ENCODE results near the gene IQUB. TPM values are rescaled to one million over a fixed set of nuclear protein-coding genes. Genes with fewer than 3 reads are reported as not detected.
"Not testable (repeated sequence)": the region's sequence is repeated elsewhere in the genome, so short reads cannot be mapped to it uniquely, and the experiment has no call there.

The IQUB gene
- polyA plus RNA-seq, 1 donor from 2014 or later: 0.41 TPM

DNA sequence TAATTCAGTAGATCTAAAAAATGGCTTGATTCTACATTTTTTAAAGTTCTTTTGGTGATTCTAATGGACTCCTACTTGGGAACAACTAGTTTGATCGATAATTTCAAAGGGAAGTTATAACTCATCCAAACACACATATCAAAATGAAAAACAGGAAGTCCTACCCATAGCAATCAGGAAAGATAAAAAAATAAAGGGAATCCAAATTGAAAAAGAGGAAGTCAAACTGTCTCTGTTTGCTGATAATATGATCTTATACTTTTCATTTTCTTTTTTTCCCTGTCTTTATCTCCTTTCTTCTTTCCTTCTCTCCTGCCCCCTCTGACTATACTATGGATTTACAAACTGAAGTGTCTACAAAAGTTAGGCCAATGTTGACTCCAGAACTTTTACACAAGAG is 118.8 kb downstream of the IQUB start (continued):
- TF ChIP-seq RAD21 (conservative IDR thresholded peaks at IDR 0.05): no peak
- no peak for TF ChIP-seq POLR2AphosphoS5 (IDR thresholded peaks at IDR 0.05)
- TF ChIP-seq EP300 (conservative IDR thresholded peaks at IDR 0.05; ENCODE audit: poor library complexity, severe bottlenecking): no peak

GRCh38 chr7:123410273-123410904 is 124.0 kb downstream of the IQUB start:
- Histone ChIP-seq H3K9me3 (ENCODE audit: low read length) (no peaks in the 10 kb centered on the region), H3K27ac (ENCODE audit: low read length) (no peak overlapping the region), H3K9me2 (ENCODE audit: insufficient read depth, low read length) (no peaks in the 10 kb centered on the region), H3K9ac (ENCODE audit: low read length) (no peak overlapping the region), H2AFZ (ENCODE audit: low read depth, low read length) (no peak overlapping the region), H3K4me2 (ENCODE audit: low read length) (no peak overlapping the region), H3K36me3 (ENCODE audit: insufficient read depth, low read length) (no peaks in the 10 kb centered on the region), H3K79me2 (replicated peaks; ENCODE audit: insufficient read depth, low read length) (no peaks in the 10 kb centered on the region), H3K27me3 (ENCODE audit: insufficient read depth, low read depth, low read length) (no peaks in the 10 kb centered on the region), H3K4me3 (ENCODE audit: low read length) (no peak overlapping the region), H4K20me1 (ENCODE audit: insufficient read depth) (no peaks in the 10 kb centered on the region), H3F3A (ENCODE audit: insufficient read depth, low read length, poor library complexity, severe bottlenecking) (no peaks in the 10 kb centered on the region)
- TF ChIP-seq RAD21 (conservative IDR thresholded peaks at IDR 0.05) (no peak), TAF1 (IDR thresholded peaks at IDR 0.05; ENCODE audit: low read depth) (no peak), POLR2AphosphoS5 (IDR thresholded peaks at IDR 0.05) (no peak), CTCF (IDR thresholded peaks at IDR 0.05; ENCODE audit: poor library complexity, severe bottlenecking) (no peak), EP300 (conservative IDR thresholded peaks at IDR 0.05; ENCODE audit: poor library complexity, severe bottlenecking) (no peak), SMC3 (conservative IDR thresholded peaks at IDR 0.05; ENCODE audit: poor library complexity) (no peak), MXI1 (conservative IDR thresholded peaks at IDR 0.05; ENCODE audit: poor library complexity, severe bottlenecking) (no peak), REST (IDR thresholded peaks at IDR 0.05; ENCODE audit: borderline replicate concordance) (no peak), EZH2 (IDR thresholded peaks at IDR 0.05; ENCODE audit: borderline replicate concordance, insufficient read depth, low read length, poor library complexity, severe bottlenecking) (no peak)

GRCh38 chr7:123407951-123408350 is 126.4 kb downstream of the IQUB start:
- H2AFZ ChIP-seq (ENCODE audit: low read depth, low read length); H3K9me2 ChIP-seq (ENCODE audit: insufficient read depth, low read length); H3F3A ChIP-seq (ENCODE audit: insufficient read depth, low read length, poor library complexity, severe bottlenecking); H3K27ac ChIP-seq (ENCODE audit: low read length); H3K9ac ChIP-seq (ENCODE audit: low read length); H3K36me3 ChIP-seq (ENCODE audit: insufficient read depth, low read length); H3K4me3 ChIP-seq (ENCODE audit: low read length); H4K20me1 ChIP-seq (ENCODE audit: insufficient read depth); H3K27me3 ChIP-seq (ENCODE audit: insufficient read depth, low read depth, low read length); H3K4me2 ChIP-seq (ENCODE audit: low read length); H3K79me2 ChIP-seq (replicated peaks; ENCODE audit: insufficient read depth, low read length); H3K9me3 ChIP-seq (ENCODE audit: low read length): not testable (repeated sequence)

Small RNAs within 50 kb of the gene (small RNA-seq; reads per million reads assigned to genes)
- 0 reads per million in 3 experiments for gene RNU6-296P

Other genes with a start within 250 kb of the IQUB start
- 301 and 406 TPM in 2 replicates for gene NDUFA5, start 23.2 kb upstream of the IQUB start, polyA plus RNA-seq
- gene ASB15, start 67.2 kb upstream of the IQUB start, polyA plus RNA-seq: not detected in 2 replicates
- not detected in 2 replicates for gene LMOD2, start 121.3 kb upstream of the IQUB start, polyA plus RNA-seq
- gene WASL, start 214.4 kb upstream of the IQUB start, polyA plus RNA-seq: 22.5 and 22.6 TPM in 2 replicates